ENCODE data around the gene UHRF2.

Gene UHRF2

GRCh38 chr9:6399071-6399470 is 13.9 kb upstream of the UHRF2 start:
- no peaks in the 10 kb centered on the region for H3F3A ChIP-seq (ENCODE audit: insufficient read depth, low read length)
- H2AFZ ChIP-seq (ENCODE audit: low read length), result no peak overlapping the region
- H3K27me3 ChIP-seq (replicated peaks; ENCODE audit: insufficient read depth, low read length), result no peaks in the 10 kb centered on the region
- no peaks in the 10 kb centered on the region for H3K4me1 ChIP-seq (ENCODE audit: low read length)
- DNase-seq, result no peak
- H3K4me3 ChIP-seq (ENCODE audit: low read length), result no peak overlapping the region
- no peaks in the 10 kb centered on the region for H3K79me2 ChIP-seq (ENCODE audit: low read length)
- no peak overlapping the region for H3K4me2 ChIP-seq (ENCODE audit: low read depth, low read length)
- no peaks in the 10 kb centered on the region for H3K9me2 ChIP-seq (replicated peaks; ENCODE audit: insufficient read depth, low read length)
- H3K9me3 ChIP-seq (replicated peaks; ENCODE audit: insufficient read depth, low read length), result no peaks in the 10 kb centered on the region
- no peaks in the 10 kb centered on the region for H4K20me1 ChIP-seq (ENCODE audit: insufficient read depth, low read length)
- no peak overlapping the region for H3K9ac ChIP-seq (ENCODE audit: low read length)
- no peak overlapping the region for H3K27ac ChIP-seq (ENCODE audit: low read length)
- TF ChIP-seq EZH2phosphoT487 (IDR thresholded peaks at IDR 0.05; ENCODE audit: low read length) (no peak), EZH2 (optimal IDR thresholded peaks at IDR 0.05; ENCODE audit: low read depth, low read length) (no peak)
- H3K36me3 ChIP-seq (replicated peaks; ENCODE audit: insufficient read depth, low read length), result no peaks in the 10 kb centered on the region

GRCh38 chr9:6405371-6405770 is 7.6 kb upstream of the UHRF2 start:
- no peak overlapping the region for H3K4me3 ChIP-seq (ENCODE audit: low read length)
- TF ChIP-seq EZH2phosphoT487 (IDR thresholded peaks at IDR 0.05; ENCODE audit: low read length) (no peak), EZH2 (optimal IDR thresholded peaks at IDR 0.05; ENCODE audit: low read depth, low read length) (no peak), CTCF (IDR thresholded peaks at IDR 0.05; ENCODE audit: low read length) (no peak)
- H3K4me2 ChIP-seq (ENCODE audit: low read depth, low read length), result no peak overlapping the region
- no peaks in the 10 kb centered on the region for H3F3A ChIP-seq (ENCODE audit: insufficient read depth, low read length)
- no peaks in the 10 kb centered on the region for H3K36me3 ChIP-seq (replicated peaks; ENCODE audit: insufficient read depth, low read length)
- no peaks in the 10 kb centered on the region for H3K9me2 ChIP-seq (replicated peaks; ENCODE audit: insufficient read depth, low read length)
- H3K79me2 ChIP-seq (ENCODE audit: low read length), result no peaks in the 10 kb centered on the region
- no peak overlapping the region for H3K27ac ChIP-seq (ENCODE audit: low read length)
- H3K27me3 ChIP-seq (replicated peaks; ENCODE audit: insufficient read depth, low read length), result no peaks in the 10 kb centered on the region
- H3K4me1 ChIP-seq (ENCODE audit: low read length), result no peaks in the 10 kb centered on the region
- no peaks in the 10 kb centered on the region for H4K20me1 ChIP-seq (ENCODE audit: insufficient read depth, low read length)
- DNase-seq, result no peak
- H2AFZ ChIP-seq (ENCODE audit: low read length), result no peak overlapping the region
- H3K9me3 ChIP-seq (replicated peaks; ENCODE audit: insufficient read depth, low read length), result no peaks in the 10 kb centered on the region
- no peak overlapping the region for H3K9ac ChIP-seq (ENCODE audit: low read length)

GRCh38 chr9:6407778-6408177 is 5.2 kb upstream of the UHRF2 start:
- no peak for DNase-seq
- no peaks in the 10 kb centered on the region for H4K20me1 ChIP-seq (ENCODE audit: insufficient read depth, low read length)
- H3K4me3 ChIP-seq (ENCODE audit: low read length), result no peak overlapping the region
- H3K4me2 ChIP-seq (ENCODE audit: low read depth, low read length), result no peak overlapping the region
- no peaks in the 10 kb centered on the region for H3K27me3 ChIP-seq (replicated peaks; ENCODE audit: insufficient read depth, low read length)
- H3K36me3 ChIP-seq (replicated peaks; ENCODE audit: insufficient read depth, low read length), result no peaks in the 10 kb centered on the region
- no peak overlapping the region for H3K9ac ChIP-seq (ENCODE audit: low read length)
- H3K9me3 ChIP-seq (replicated peaks; ENCODE audit: insufficient read depth, low read length), result no peaks in the 10 kb centered on the region
- TF ChIP-seq EZH2 (optimal IDR thresholded peaks at IDR 0.05; ENCODE audit: low read depth, low read length), result no peak
- TF ChIP-seq EZH2phosphoT487 (IDR thresholded peaks at IDR 0.05; ENCODE audit: low read length), result no peak
- no peak for TF ChIP-seq CTCF (IDR thresholded peaks at IDR 0.05; ENCODE audit: low read length)
- peaks cover 9% of the 10 kb centered on the region for H3F3A ChIP-seq (ENCODE audit: insufficient read depth, low read length)
- H3K9me2 ChIP-seq (replicated peaks; ENCODE audit: insufficient read depth, low read length), result no peaks in the 10 kb centered on the region
- H3K4me1 ChIP-seq (ENCODE audit: low read length), result no peaks in the 10 kb centered on the region
- no peak overlapping the region for H3K27ac ChIP-seq (ENCODE audit: low read length)
- no peak overlapping the region for H2AFZ ChIP-seq (ENCODE audit: low read length)
- no peaks in the 10 kb centered on the region for H3K79me2 ChIP-seq (ENCODE audit: low read length)

GRCh38 chr9:6408320-6408719 is 4.7 kb upstream of the UHRF2 start:
- no peak overlapping the region for H3K27ac ChIP-seq (ENCODE audit: low read length)
- no peaks in the 10 kb centered on the region for H3K4me1 ChIP-seq (ENCODE audit: low read length)
- no peaks in the 10 kb centered on the region for H3K9me3 ChIP-seq (replicated peaks; ENCODE audit: insufficient read depth, low read length)
- peaks cover 9% of the 10 kb centered on the region for H3F3A ChIP-seq (ENCODE audit: insufficient read depth, low read length)
- H3K9ac ChIP-seq (ENCODE audit: low read length), result no peak overlapping the region
- TF ChIP-seq EZH2 (optimal IDR thresholded peaks at IDR 0.05; ENCODE audit: low read depth, low read length) (no peak), EZH2phosphoT487 (IDR thresholded peaks at IDR 0.05; ENCODE audit: low read length) (no peak), CTCF (IDR thresholded peaks at IDR 0.05; ENCODE audit: low read length) (no peak)
- no peak overlapping the region for H3K4me2 ChIP-seq (ENCODE audit: low read depth, low read length)
- H3K36me3 ChIP-seq (replicated peaks; ENCODE audit: insufficient read depth, low read length), result no peaks in the 10 kb centered on the region
- H3K4me3 ChIP-seq (ENCODE audit: low read length), result no peak overlapping the region
- peaks cover under 1% of the 10 kb centered on the region for H3K79me2 ChIP-seq (ENCODE audit: low read length)
- H3K9me2 ChIP-seq (replicated peaks; ENCODE audit: insufficient read depth, low read length), result no peaks in the 10 kb centered on the region
- DNase-seq, result no peak
- no peak overlapping the region for H2AFZ ChIP-seq (ENCODE audit: low read length)
- H4K20me1 ChIP-seq (ENCODE audit: insufficient read depth, low read length), result no peaks in the 10 kb centered on the region
- no peaks in the 10 kb centered on the region for H3K27me3 ChIP-seq (replicated peaks; ENCODE audit: insufficient read depth, low read length)

Data from MM.1S (cell line).